IMR-90 (cell line): ENCODE data around the gene MED26. TPM values are rescaled to one million over a fixed set of nuclear protein-coding genes. Genes with fewer than 3 reads are reported as not detected.
"Not testable (repeated sequence)": the region's sequence is repeated elsewhere in the genome, so short reads cannot be mapped to it uniquely, and the experiment has no call there.

ENCODE experiments used
- ATAC-seq: fragments of 200-7000 bp; cut with Tn5 transposase; 2 replicates; pipeline ENCODE4 v1.9.1; 2020; ENCODE audit warnings: low read depth, mild to moderate bottlenecking, moderate library complexity
- BruUV-seq: library from RNA; stranded (reverse); fragments of 400-500 nt; replicated peaks from 2 replicates; lab custom pipeline; 2021; lab: Mats Ljungman, UMichigan
- CTCF ChIA-PET: fragments of 300-600 bp; formaldehyde crosslinking; extraction: SDS; loops from one replicate; lab custom pipeline; 2021; ENCODE audit warnings: antibody characterized with exemption; lab: Yijun Ruan, JAX
- POLR2A ChIA-PET: fragments of 300-600 bp; sonication (Branson Sonifier 250); formaldehyde crosslinking; loops from one replicate; lab custom pipeline; 2022; ENCODE audit warnings: antibody characterized with exemption; ENCODE audit not compliant: unreplicated experiment; lab: Charles Lee
- DNase-seq: peaks from one replicate; pipeline ENCODE4 v3.0.0; 2013
- H2AFZ ChIP-seq: replicated peaks from 2 replicates; pipeline ENCODE3; 2013; ENCODE audit warnings: low read length, mild to moderate bottlenecking; ENCODE audit not compliant: poor library complexity
- H2AK5ac ChIP-seq: 2 replicates; pipeline ENCODE4 v1.6.1; 2013; ENCODE audit warnings: low read depth, low read length, inconsistent platforms
- H2AK9ac ChIP-seq: replicated peaks from 2 replicates; pipeline ENCODE3; 2013; ENCODE audit warnings: mild to moderate bottlenecking, low read depth, low read length, moderate library complexity; ENCODE audit not compliant: poor library complexity
- H2BK120ac ChIP-seq: 2 replicates; pipeline ENCODE4 v1.6.1; 2013; ENCODE audit warnings: low read depth, low read length, inconsistent platforms
- H2BK15ac ChIP-seq: 3 replicates; pipeline ENCODE4 v1.6.1; 2013; ENCODE audit warnings: low read depth, low read length, inconsistent platforms
- H2BK20ac ChIP-seq: 2 replicates; pipeline ENCODE4 v1.6.1; 2013; ENCODE audit warnings: low read depth, mild to moderate bottlenecking, inconsistent platforms, low read length, moderate library complexity
- H2BK5ac ChIP-seq: 2 replicates; pipeline ENCODE4 v1.6.1; 2013; ENCODE audit warnings: mild to moderate bottlenecking, low read depth, low read length, inconsistent platforms; ENCODE audit not compliant: poor library complexity, severe bottlenecking
- H3K14ac ChIP-seq: replicated peaks from 2 replicates; pipeline ENCODE4 v1.6.1; 2013; ENCODE audit warnings: low read depth, low read length, inconsistent platforms
- H3K18ac ChIP-seq: 2 replicates; pipeline ENCODE4 v1.6.1; 2013; ENCODE audit warnings: low read depth, low read length, control low read depth
- H3K23ac ChIP-seq: 2 replicates; pipeline ENCODE4 v1.6.1; 2013; ENCODE audit warnings: low read depth, low read length, inconsistent platforms
- H3K27ac ChIP-seq: 2 replicates; pipeline ENCODE4 v1.5.1; 2013; ENCODE audit warnings: mild to moderate bottlenecking, control low read depth, low read length; ENCODE audit not compliant: insufficient read depth
- H3K27me3 ChIP-seq: 2 replicates; pipeline ENCODE4 v1.6.1; 2013; ENCODE audit warnings: low read length; ENCODE audit not compliant: control insufficient read depth, insufficient read depth
- H3K36me3 ChIP-seq: 2 replicates; pipeline ENCODE4 v1.6.1; 2013; ENCODE audit warnings: low read length, mixed read lengths; ENCODE audit not compliant: control insufficient read depth, insufficient read depth
- H3K4ac ChIP-seq: 2 replicates; pipeline ENCODE4 v1.6.1; 2013; ENCODE audit warnings: low read depth, low read length, inconsistent platforms
- H3K4me1 ChIP-seq: 2 replicates; pipeline ENCODE4 v1.6.1; 2013; ENCODE audit warnings: low read length, mixed read lengths; ENCODE audit not compliant: control insufficient read depth, insufficient read depth
- H3K4me2 ChIP-seq: 2 replicates; pipeline ENCODE4 v1.6.1; 2013; ENCODE audit warnings: low read depth, mild to moderate bottlenecking, control low read depth, low read length, moderate library complexity
- H3K4me3 ChIP-seq: 2 replicates; pipeline ENCODE4 v1.5.1; 2013; ENCODE audit warnings: low read depth, mild to moderate bottlenecking, control low read depth, low read length, moderate library complexity; ENCODE audit not compliant: insufficient read depth
- H3K56ac ChIP-seq: 2 replicates; pipeline ENCODE4 v1.6.1; 2013; ENCODE audit warnings: low read length, inconsistent platforms; ENCODE audit not compliant: insufficient read depth; ENCODE audit errors: extremely low read depth
- H3K79me1 ChIP-seq, 2 experiments: 2 replicates each; pipeline ENCODE4 v1.6.1; 2013; ENCODE audit warnings: low read length in 2 of 2, inconsistent platforms in 1 of 2, low read depth in 1 of 2
- H3K9ac ChIP-seq: 2 replicates; pipeline ENCODE4 v1.6.1; 2013; ENCODE audit warnings: low read depth, low read length, control low read depth
- H3K9me1 ChIP-seq: 2 replicates; pipeline ENCODE4 v1.6.1; 2013; ENCODE audit warnings: low read length, inconsistent platforms; ENCODE audit not compliant: insufficient read depth
- H3K9me3 ChIP-seq: 2 replicates; pipeline ENCODE4 v1.6.1; 2013; ENCODE audit warnings: low read length; ENCODE audit not compliant: control insufficient read depth, insufficient read depth
- H4K20me1 ChIP-seq: 2 replicates; pipeline ENCODE4 v1.6.1; 2013; ENCODE audit warnings: low read length, inconsistent platforms; ENCODE audit not compliant: insufficient read depth
- H4K5ac ChIP-seq: 2 replicates; pipeline ENCODE4 v1.6.1; 2013; ENCODE audit warnings: mild to moderate bottlenecking, low read depth, low read length, control low read depth
- H4K8ac ChIP-seq, 2 experiments: 2 replicates each; pipeline ENCODE4 v1.6.1; 2013; ENCODE audit warnings: low read depth in 2 of 2, low read length in 2 of 2, control low read depth in 1 of 2, inconsistent platforms in 1 of 2
- H4K91ac ChIP-seq: 2 replicates; pipeline ENCODE4 v1.6.1; 2013; ENCODE audit warnings: low read depth, low read length, inconsistent platforms; ENCODE audit not compliant: insufficient read depth
- BHLHE40 ChIP-seq: fragments of 150-350 bp; IDR thresholded peaks from 2 replicates; pipeline ENCODE4 v1.6.1; 2016; ENCODE audit warnings: mild to moderate bottlenecking, low read depth, low read length
- MAFK ChIP-seq: IDR thresholded peaks from 2 replicates; pipeline ENCODE4 v1.6.1; 2012; ENCODE audit warnings: low read depth, low read length, improper control_type of control experiment
- MXI1 ChIP-seq: IDR thresholded peaks from 2 replicates; pipeline ENCODE4 v1.6.1; 2012; ENCODE audit warnings: low read depth, mild to moderate bottlenecking, low read length, moderate library complexity, borderline replicate concordance
- RCOR1 ChIP-seq: IDR thresholded peaks from 2 replicates; pipeline ENCODE4 v1.6.1; 2012; ENCODE audit warnings: mild to moderate bottlenecking, low read length, improper control_type of control experiment; ENCODE audit not compliant: insufficient replicate concordance
- WGBS, 2 experiments: methylation state at CpG; one replicate each; pipeline versions ENCODE4 v1.1.5 to v1.1.7; 2013; ENCODE audit warnings: missing lambda C conversion rate in 2 of 2; ENCODE audit not compliant: insufficient read length in 1 of 2; ENCODE audit errors: extremely low coverage in 2 of 2; 5-methylcytosine and 5-hydroxymethylcytosine counted together
- dilution Hi-C: fragments of 300-500 bp; cut with HindIII; formaldehyde crosslinking; loops from one replicate; pipeline ENCODE4 v1.14.3; 2018; ENCODE audit warnings: low sequenced_read_pairs; ENCODE audit not compliant: unreplicated experiment
- in situ Hi-C: fragments of 300-500 bp; cut with MboI; formaldehyde crosslinking; loops from 3 replicates; pipeline ENCODE4 v1.14.3; 2019; ENCODE audit warnings: low sequenced_read_pairs, inconsistent platforms, mixed read lengths
- intact Hi-C: fragments of 100-400 bp; cut with micrococcal nuclease; formaldehyde crosslinking; loops from 2 replicates; pipeline ENCODE4 v1.10.0; 2022
- polyA plus RNA-seq, 3 experiments: library from polyadenylated mRNA; depleted of rRNA; stranded (reverse); fragments of >200 nt; gene quantifications; 2 replicates each; pipeline ENCODE4 v1.2.3, GENCODE V29; 2012; ENCODE audit warnings: low replicate concordance in 1 of 3
- total RNA-seq: library from RNA; depleted of rRNA; stranded (reverse); fragments of >200 nt; gene quantifications from 2 replicates; pipeline ENCODE4 v1.2.3, GENCODE V29; 2012

The MED26 gene
- total and polyA plus RNA-seq, 2 of the 4 experiments (the other 2 are of a cell fraction) = 2.0 to 4.0 TPM

- in situ Hi-C loops = no loop called here
- CTCF ChIA-PET = interaction anchor here (0.6 kb wide), 1 partner anchor 9 kb away, joined by 3 read pairs; no protein-coding TSS in a partner anchor
Measured at GRCh38 chr19:16676101-16676798, 48.2 kb upstream of the MED26 start.

GRCh38 chr19:16673839-16674238 lies 45.8 kb upstream of the MED26 start:
- H2BK5ac ChIP-seq, DNase-seq, H3K14ac ChIP-seq, ATAC-seq, H3K56ac ChIP-seq, H3K4ac ChIP-seq, H4K8ac ChIP-seq, H3K79me1 ChIP-seq, H2BK20ac ChIP-seq, POLR2A ChIA-PET, H2AK5ac ChIP-seq, H3K27me3 ChIP-seq, H3K9ac ChIP-seq, H3K4me2 ChIP-seq, dilution Hi-C loops, H2BK120ac ChIP-seq, H3K23ac ChIP-seq, H3K18ac ChIP-seq, H2AFZ ChIP-seq, H3K4me3 ChIP-seq, intact Hi-C loops, H4K20me1 ChIP-seq, H2AK9ac ChIP-seq, H3K27ac ChIP-seq, H3K36me3 ChIP-seq, H3K9me3 ChIP-seq, BruUV-seq, H3K4me1 ChIP-seq, in situ Hi-C loops, H4K5ac ChIP-seq, CTCF ChIA-PET, H4K91ac ChIP-seq, H3K9me1 ChIP-seq, H2BK15ac ChIP-seq: not testable (repeated sequence)
- WGBS, 2 experiments = 94% methylated on average over 2 of the region's 4 CpGs; no CpG with 5 or more reads in 1 of the 2 experiments

More at GRCh38 chr19:16676101-16676798, 48.2 kb upstream of the MED26 start:
- Histone ChIP-seq H2BK20ac (no peak overlapping the region), H3K9me1 (peaks cover 3% of the 10 kb centered on the region; the same call in 1 of the 2 replicates), H3K14ac (no peak overlapping the region), H3K4me2 (no peak overlapping the region), H2AK5ac (no peak overlapping the region), H3K4me3 (no peak overlapping the region), H3K9ac (no peak overlapping the region), H3K27me3 (no peaks in the 10 kb centered on the region), H3K4me1 (no peaks in the 10 kb centered on the region), H4K5ac (no peak overlapping the region), H2AFZ (no peak overlapping the region), H3K56ac (no peak overlapping the region), H4K20me1 (no peaks in the 10 kb centered on the region), H3K27ac (no peak overlapping the region), H2BK5ac (no peak overlapping the region), H3K36me3 (no peaks in the 10 kb centered on the region), H2BK15ac (no peak overlapping the region), H3K9me3 (no peaks in the 10 kb centered on the region), H2AK9ac (no peak overlapping the region), H3K23ac (no peak overlapping the region), H4K91ac (no peak overlapping the region), H2BK120ac (no peak overlapping the region), H4K8ac (no peak overlapping the region), H3K18ac (no peak overlapping the region), H3K4ac (no peak overlapping the region), H3K79me1 (no peaks in the 10 kb centered on the region)
- 80% methylated on average over 2 of the region's 15 CpGs; no CpG with 5 or more reads in 1 of the 2 experiments for WGBS, 2 experiments
- dilution Hi-C loops (no loop called here), intact Hi-C loops (no loop called here)
- DNase-seq (no peak), ATAC-seq (no peak)
- TF ChIP-seq RCOR1 (no peak), BHLHE40 (no peak), MAFK (no peak), MXI1 (no peak)
- no TSS peak for BruUV-seq
- POLR2A ChIA-PET = no interaction called here
